Renal cortex interstitium (tissue), 11 donors: Measurements from ENCODE around the gene MIB1. TPM values are rescaled to one million over a fixed set of nuclear protein-coding genes. Genes with fewer than 3 reads are reported as not detected.

ENCODE experiments used
- DNase-seq, 11 donors: peaks; one replicate each; pipeline ENCODE4 v3.0.0-alpha.2; 2013; ENCODE audit warnings: low read depth in 9 of 11, low spot score in 4 of 11; ENCODE audit errors: extremely low read depth in 1 of 11
- polyA plus RNA-seq, 3 donors: library from polyadenylated mRNA; unstranded; fragments of 120-200 nt; gene quantifications; one replicate each; pipeline ENCODE4 v1.2.1, GENCODE V29; 2013; ENCODE audit not compliant: insufficient read length in 3 of 3

MIB1 gene
- polyA plus RNA-seq, 3 donors, result 59.4 to 74.5 (median 68.9) TPM

DNA sequence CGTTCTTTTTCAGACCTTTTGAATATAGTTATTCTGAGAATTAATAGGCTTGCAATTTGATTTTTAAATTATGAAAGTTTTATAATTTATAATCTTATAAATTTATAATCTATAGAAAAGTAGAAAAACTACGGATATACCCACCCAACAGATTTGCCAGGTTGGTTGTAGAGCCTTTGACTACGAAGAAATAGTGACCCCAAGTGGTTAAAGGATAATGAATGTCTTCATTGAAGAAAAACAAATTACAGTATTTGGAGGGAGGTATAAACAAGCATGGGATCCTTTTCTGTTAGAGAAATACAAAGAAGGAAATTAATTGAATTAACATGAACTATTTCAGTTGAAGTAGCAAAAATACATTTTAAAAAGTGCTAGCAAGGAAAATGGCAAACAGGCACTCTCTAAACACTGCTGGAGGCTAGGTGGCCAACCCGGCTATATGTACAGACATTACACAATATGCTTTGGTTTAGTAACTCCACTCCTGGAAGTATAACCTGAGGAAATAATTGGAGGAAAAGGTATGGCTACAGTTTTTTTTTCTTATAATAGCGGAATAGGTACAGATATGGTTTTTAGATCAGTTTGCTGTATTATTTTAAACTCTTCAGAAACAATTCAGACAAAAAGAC is 110.9 kb downstream of the MIB1 start:
- peak in 2 of 11 donors; percentile 7 to 9 for DNase-seq

DNA sequence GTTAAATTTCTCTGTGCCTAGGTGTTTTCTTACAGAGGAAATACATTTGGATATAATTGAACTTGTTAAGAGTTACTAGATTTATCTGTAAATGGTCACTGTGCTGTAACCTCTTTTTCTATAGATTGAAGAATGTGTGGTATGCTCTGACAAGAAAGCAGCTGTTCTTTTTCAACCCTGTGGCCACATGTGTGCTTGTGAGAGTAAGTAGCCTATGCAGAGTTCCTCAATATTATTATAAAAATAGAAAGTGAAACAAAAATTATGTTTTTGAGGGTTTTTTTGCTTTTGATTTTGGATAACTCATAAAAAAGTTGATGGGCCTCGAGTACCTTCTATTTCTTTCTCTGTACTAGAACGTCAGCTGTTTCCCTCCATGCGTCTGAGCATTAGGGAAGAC is 112.4 kb downstream of the MIB1 start:
- peak in 6 of 11 donors; percentile 24 to 57 (median 30) for DNase-seq

DNA sequence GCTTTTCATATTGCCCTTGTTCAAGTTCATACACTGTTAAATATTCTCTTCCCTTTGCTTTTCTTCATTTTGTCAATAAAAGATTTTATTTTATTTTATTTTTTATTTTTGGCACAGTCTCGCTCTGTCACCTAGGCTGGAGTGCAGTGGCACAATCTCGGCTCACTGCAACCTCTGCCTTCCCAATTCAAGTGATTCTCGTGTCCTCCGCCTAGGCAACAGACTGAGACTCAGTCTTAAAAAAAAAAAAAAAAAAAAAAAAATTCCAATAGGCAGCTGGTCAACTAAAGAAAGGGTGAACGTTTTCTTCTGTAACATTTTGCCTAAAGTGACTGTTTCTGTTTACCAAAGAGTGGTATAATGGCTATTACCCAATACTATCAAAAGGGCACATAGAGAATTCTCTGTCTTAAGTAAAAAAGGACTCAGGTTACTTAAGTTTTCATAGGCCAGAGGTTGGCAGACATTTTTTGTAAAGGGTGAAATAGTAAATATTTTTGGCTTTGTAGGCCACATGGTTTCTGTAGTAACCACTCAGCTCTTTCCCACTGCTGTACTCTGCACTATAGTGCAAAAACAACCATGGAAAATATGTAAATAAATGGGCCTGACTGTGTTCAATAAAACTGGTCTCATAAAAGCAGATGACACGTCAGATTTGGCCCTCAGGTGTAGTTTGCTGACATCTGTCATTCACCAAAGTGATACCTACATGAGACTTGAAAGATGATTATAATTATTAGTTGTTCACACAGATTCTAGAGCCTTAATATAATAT is 113.4 kb downstream of the MIB1 start:
- no peak for DNase-seq

DNA sequence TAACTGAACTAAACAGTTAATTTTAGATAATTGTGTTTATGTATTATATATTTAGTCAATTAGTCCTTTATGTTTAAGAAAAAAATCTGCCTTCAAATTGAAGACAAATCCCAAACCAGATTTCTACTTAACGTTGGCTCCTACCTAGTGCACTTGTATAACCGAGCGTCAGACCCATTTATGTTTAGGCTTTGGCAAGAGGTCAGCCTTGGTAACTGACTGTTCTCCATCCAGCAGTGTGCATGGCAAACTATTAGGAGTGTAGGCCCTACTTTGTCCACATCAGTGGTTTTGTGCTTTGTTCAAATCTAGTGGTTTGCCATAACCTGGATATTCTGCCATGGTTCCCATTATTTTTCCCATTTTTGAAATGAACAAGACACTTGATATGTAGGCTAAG is 114.8 kb downstream of the MIB1 start:
- no peak for DNase-seq

DNA sequence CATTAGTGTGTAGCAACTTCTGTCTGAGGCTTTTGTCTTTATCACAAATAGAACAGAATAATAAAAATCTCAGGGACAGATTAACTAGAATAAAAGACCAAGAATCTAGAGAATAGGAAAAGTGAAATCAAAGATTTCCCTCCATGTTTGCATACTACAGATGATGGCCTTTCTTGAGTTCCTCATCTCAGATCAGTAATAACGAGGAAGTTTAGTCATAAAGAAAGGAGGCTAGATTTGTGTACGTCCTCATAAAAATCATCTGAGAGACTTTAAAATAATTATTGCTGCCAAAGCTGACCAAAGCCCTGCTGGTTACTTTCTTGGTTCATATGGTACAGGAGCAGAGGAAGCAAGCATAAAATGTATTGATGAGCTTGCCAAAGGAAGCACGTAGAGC is 117.3 kb downstream of the MIB1 start:
- no peak for DNase-seq

DNA sequence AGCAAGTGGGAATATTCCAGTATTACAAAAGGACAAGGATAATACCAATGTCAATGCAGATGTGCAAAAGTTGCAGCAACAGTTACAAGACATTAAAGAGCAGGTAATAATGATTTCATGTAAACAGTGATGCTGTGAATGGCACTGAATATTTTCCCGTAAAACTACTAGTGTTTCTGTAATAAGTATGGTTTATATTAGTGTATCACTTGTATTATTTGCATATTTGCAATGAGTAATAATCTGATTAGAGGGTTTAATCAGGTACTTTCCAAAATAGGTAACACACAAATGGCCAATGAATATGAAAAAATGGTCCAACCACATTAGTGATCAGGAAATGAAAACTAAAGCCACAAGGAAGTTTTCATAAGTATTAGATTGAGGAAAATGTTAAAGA is 118.0 kb downstream of the MIB1 start:
- DNase-seq, result no peak

DNA sequence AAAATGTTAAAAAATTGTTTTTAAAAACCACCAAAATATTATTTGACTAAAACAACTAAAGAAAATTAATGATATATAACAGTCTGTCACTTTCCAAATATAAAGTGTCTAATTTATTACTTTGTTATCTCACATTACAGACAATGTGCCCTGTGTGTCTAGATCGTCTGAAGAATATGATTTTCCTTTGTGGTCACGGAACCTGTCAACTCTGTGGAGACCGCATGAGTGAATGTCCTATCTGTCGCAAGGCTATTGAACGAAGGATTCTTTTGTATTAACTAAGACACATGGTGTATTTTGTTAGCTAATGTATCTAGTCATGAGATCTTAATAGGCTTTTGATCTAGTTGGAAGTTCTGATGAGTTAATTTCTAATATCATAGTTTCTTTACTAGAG is 123.8 kb downstream of the MIB1 start:
- no peak for DNase-seq

DNA sequence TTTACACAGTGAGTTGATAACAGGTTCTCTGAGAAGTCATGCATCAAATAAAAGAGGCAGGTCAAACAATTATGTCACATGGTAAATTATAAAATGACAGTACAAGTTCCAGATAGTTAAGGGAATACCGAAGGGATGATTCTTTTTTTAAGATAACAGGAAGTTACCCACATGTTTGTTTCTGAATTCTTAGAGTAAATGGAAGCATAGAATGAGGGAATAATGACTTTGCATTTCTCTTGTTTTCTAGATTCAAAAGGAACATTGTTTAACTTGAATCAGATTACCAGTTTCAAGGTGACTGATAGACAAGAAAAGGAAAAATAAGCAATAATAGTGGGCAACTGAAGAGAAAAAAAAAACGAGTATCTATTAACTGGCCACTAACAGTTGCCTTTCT is 124.5 kb downstream of the MIB1 start:
- no peak for DNase-seq

DNA sequence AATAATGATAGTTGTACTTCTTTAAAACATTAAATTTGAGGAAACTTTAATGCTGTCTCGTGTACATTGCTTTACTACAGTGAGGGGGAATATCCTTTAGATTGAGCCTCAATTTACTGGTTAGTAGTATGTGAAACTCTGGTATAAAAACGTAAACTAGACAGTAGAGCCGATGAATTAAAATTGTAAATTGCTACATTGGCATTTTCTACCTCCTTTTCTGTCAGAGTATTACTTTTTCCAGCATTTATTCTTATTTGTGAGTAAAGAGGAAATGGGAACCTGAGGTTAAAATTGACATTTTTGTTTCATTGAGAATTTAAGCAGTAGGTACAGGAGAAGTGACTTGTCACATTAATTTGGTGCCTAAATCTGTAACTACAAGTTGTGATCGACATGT is 128.2 kb downstream of the MIB1 start:
- DNase-seq, result no peak

DNA sequence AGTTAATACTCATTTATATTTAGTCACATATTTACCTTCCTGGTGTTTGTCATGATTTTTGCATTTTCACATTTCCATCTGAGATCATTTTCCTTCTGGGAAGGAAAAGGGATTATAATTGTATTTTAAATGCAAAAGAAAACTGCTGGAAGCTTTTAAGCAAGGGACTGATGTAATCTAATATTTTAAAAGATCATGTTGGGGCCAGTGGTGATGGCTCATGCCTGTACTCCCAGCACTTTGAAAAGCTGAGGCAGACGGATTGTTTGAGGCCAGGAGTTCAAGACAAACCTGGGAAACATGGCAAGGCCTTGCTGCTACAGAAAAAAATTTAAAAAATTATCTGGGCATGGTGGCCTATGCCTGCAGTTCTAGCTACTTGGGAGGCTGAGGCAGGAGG is 149.0 kb downstream of the MIB1 start:
- no peak for DNase-seq

DNA sequence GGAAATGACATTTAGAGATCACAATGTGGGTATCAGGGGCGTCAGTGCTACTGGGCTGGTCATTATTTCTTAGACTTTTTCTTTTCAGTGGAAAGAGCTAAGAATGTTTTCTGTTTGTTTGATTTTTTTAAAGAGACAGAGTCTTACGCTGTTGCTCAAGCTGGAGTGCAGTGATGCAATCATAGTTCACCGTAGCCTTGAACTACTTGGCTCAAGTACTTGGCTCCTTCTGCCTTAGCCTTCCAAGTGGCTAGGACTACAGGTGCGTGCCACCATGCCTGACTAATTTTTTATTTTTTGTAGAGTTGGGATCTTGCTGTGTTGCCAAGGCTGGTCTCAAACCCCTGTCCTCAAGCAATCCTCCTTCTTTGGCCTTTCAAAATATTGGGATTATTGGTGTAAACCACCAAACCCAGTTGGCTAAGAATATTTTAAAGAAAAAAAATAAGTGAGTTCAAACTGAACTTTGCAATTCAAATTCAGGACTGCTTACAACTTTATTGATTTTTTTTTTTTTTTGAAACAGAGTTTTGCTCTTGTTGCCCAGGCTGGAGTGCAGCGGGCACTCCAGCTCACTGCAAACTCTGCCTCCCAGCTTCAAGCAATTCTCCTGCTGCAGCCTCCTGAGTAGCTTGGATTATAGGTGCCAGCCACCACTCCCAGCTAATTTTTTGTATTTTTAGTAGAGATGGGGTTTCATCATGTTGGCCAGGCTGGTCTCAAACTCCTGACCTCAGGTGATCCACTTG is 154.2 kb downstream of the MIB1 start:
- DNase-seq, result no peak

DNA sequence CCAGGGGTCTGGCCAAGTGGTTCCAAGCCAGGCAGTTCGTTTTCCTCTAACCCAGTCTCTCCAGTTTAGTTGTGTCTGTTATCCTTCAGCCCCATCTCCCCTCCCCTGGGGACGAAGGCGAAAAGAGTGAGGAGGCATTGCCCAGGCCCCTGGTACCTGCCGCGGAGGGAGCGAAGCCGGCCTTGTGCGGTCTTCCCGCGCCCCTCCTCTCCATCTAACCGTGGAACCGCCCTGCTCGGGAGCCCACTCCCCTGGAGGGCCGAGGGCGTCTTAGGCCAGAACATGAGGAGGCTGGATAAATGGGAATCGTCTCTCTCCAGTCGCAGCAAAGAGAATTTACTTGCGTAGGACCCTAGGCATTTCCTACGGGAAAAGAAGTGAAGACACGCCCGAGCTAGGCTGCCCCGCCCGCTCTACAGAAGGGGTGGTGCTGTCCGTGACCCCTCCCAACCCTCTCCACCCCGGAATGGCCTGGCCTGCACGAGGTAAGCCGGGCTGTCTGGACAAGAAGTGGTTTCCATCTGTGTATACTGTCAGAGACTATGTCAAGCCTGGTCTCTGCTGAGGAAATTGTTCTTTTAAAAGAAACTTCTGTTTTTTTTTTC is 156.2 kb downstream of the MIB1 start:
- DNase-seq, result no peak

DNA sequence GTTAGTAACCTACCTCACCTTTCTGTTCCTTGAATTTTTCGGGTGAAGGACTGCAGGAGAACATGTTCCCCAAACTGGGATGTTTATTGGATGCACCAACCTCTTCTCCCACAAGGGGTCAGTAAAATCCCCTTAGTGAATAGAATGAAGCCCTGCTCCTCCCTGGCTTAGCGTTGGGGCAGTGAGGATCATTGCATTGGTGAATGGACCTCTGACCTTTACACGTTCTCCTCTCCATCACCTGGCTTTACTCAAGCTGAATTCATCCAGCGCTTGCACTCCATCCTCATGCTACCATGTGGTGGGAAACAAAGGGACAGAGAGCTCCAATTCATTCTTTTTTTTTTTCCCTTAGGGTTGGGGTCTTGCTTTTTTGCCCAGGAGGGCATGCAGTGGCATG is 157.2 kb downstream of the MIB1 start:
- peak in 7 of 11 donors; percentile 23 to 46 (median 33) for DNase-seq

DNA sequence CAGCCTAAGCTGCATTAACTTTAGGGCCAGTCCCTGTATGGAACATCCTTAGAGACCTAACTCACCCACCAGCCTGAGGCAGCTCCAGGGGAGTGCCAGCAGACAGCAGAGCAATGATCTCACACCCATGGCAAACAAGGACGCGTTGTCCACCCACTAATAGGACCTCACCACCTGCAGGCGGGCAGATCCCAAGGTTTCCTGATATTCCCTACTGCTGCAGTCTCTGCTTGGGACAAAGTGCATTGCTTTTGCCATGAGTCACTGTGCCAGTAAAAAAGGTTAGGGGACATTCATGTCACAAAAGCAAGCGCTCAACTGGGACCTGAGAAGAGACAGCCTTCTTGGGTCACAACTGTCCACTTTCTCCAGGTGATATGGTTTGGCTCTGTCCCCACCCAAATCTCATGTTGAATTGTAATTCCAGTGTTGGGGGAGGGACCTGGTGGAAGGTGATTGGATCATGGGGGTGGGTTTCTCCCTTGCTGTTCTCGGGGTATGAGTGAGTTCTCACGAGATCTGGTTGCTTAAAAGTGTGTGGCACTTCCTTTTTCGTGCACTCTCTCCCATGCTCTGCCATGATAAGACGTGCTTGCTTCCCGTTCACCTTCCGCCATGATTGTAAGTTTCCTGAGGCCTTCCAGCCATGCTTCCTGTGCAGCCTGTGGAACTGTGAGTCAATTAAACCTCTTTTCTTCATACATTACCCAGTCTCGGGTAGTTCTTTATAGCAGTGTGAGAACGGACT is 160.2 kb downstream of the MIB1 start:
- no peak for DNase-seq

DNA sequence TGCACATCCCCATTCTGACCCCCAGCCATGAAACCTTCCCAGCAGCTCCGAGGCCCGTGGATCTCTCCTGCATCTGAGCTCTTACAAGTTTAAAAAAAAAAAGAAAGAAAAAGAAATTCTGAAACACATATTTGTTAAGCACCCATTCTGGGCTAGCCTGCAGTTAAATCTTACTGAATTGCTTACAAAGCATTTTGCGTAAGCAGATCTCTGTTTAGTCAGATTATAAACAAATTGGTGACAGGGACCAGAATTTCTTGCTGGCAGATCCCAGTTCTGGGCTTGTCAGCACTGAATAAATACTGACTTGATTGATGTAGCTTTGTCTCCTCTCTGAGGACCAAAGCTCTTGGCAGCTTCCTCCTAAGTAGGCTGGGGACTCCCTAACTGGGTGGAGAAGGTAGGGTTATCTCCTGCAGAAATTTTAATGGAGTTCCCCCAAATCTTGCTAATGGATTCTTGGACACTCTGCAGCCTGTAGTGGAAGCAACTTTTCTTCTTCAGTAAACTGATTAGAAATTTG is 160.9 kb downstream of the MIB1 start:
- DNase-seq, result no peak

DNA sequence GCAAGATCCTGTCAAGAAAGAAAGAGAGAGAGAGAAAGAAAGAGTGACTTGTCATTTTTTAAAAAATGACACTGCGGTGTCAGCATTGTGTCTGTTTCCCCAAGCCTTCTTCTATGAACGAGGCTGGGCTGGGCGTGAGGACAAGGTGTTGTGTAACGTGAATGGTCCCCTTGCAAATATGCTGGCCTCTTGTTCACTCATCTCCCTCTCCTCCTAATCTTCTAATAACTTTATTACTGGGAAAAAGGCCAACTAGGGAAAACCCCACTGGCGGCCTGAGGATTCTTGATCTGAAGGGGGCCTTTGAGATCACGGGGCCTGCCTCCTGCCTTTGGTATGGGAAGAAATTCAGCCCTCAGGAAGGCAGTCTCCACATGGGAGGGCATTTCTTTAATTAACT is 163.1 kb downstream of the MIB1 start:
- no peak for DNase-seq

DNA sequence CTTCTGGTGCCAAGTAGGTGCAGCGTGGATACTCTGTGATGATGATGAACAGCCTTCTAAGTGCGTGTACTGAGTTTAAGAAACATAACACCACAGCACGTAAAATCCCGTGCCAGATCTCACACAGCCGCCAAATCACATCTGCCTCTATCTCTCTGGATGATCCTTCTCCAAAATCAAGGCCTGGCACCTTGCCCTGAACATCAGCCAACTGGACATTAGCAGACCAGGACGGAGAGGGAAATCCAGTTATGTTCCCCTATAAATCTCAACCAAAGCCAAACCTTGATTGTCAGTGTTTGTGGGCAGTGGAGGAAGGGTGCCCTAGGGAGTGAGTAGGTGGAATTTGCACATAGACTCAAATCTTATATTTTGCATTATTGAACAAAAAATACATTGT is 164.3 kb downstream of the MIB1 start:
- no peak for DNase-seq

DNA sequence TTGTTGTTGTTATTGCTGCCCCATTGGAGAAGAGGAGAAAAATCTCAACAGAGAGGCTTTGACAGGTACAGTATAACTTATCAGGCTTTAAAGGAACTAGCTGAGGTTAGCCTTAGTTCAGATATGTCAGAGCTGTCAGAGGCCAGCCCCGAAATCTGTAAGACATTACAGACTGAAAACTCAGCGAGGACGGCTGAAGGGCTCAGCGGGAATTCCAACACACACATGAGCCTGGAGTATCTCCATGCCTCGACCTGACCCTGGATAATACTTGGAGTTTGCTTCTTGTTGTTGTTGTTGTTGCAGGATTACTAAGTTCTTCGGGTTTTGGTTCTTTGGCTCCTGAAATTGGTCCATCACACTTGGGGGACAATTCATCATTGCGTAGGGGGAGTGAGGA is 166.9 kb downstream of the MIB1 start:
- DNase-seq, result no peak

DNA sequence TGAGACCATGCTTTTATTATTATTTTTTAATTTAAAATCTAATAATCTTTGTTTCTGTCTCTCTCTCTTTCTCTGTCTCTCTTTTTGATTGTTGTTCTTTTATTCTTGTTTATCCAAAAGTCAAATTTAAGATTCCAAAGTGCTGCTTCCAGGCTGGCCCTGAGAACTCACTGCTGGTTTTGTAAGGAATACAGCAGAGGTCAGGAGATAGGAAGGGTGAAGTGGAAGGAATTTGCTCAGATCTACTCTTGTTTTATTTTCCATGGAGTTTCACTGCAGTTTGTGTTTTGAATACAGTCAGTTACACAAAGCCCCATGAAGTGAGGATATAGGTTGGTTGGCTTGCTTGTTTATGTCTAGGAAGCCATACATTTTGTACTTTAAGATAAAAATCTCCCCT is 168.1 kb downstream of the MIB1 start:
- DNase-seq, result no peak
